ENCODE results near the gene TBC1D4. TPM values are rescaled to one million over a fixed set of nuclear protein-coding genes. Genes with fewer than 3 reads are reported as not detected.

Gene TBC1D4
- total and polyA plus RNA-seq, 2 experiments from 2014 or later, result 5.5 to 13.5 TPM

- no peak overlapping the region for H2AFZ ChIP-seq
- in situ Hi-C loops (cut with MboI), result no loop called here
- H3K4me3 ChIP-seq, result no peak overlapping the region
- H3F3A ChIP-seq (ENCODE audit: insufficient read depth), result no peaks in the 10 kb centered on the region
- H3K27me3 ChIP-seq (replicated peaks; ENCODE audit: insufficient read depth), result no peaks in the 10 kb centered on the region
- no peaks in the 10 kb centered on the region for H4K20me1 ChIP-seq (ENCODE audit: insufficient read depth)
- H3K9me3 ChIP-seq (ENCODE audit: low read depth), result no peaks in the 10 kb centered on the region
- no peak for DNase-seq
- H3K4me2 ChIP-seq (ENCODE audit: unreplicated experiment), result no peak overlapping the region
- H3K4me1 ChIP-seq (ENCODE audit: insufficient read depth), result no peaks in the 10 kb centered on the region
- H3K36me3 ChIP-seq (ENCODE audit: low read depth), result peaks cover 10% of the 10 kb centered on the region; the same call in 1 of the 2 replicates
- no peak overlapping the region for H3K9ac ChIP-seq
- H3K27ac ChIP-seq, result no peak overlapping the region
- WGBS, 2 experiments (ENCODE audit: low coverage in 1 of 2, low lambda C conversion rate in 2 of 2, missing lambda C conversion rate in 2 of 2), result 95 to 100% methylated on average over 2 of the region's 2 CpGs
- H3K9me2 ChIP-seq (ENCODE audit: insufficient read depth), result no peaks in the 10 kb centered on the region
- TF ChIP-seq EZH2phosphoT487 (IDR thresholded peaks at IDR 0.05; ENCODE audit: insufficient read depth, low read depth) (no peak), EZH2 (IDR thresholded peaks at IDR 0.05; ENCODE audit: insufficient read depth, poor library complexity, severe bottlenecking) (no peak)
- no peaks in the 10 kb centered on the region for H3K79me2 ChIP-seq (ENCODE audit: insufficient read depth)
Observed at GRCh38 chr13:75330770-75331169, 151.2 kb downstream of the TBC1D4 start.

GRCh38 chr13:75329723-75330122 lies 152.2 kb downstream of the TBC1D4 start:
- no peaks in the 10 kb centered on the region for H3K9me2 ChIP-seq (ENCODE audit: insufficient read depth)
- in situ Hi-C loops (cut with MboI), result no loop called here
- H3K36me3 ChIP-seq (ENCODE audit: low read depth), result peaks cover 6% of the 10 kb centered on the region; the same call in 1 of the 2 replicates
- H4K20me1 ChIP-seq (ENCODE audit: insufficient read depth), result no peaks in the 10 kb centered on the region
- no peaks in the 10 kb centered on the region for H3K4me1 ChIP-seq (ENCODE audit: insufficient read depth)
- no peaks in the 10 kb centered on the region for H3K27me3 ChIP-seq (replicated peaks; ENCODE audit: insufficient read depth)
- no peak overlapping the region for H3K4me2 ChIP-seq (ENCODE audit: unreplicated experiment)
- H3K27ac ChIP-seq, result no peak overlapping the region
- H3K9me3 ChIP-seq (ENCODE audit: low read depth), result no peaks in the 10 kb centered on the region
- H3K4me3 ChIP-seq, result no peak overlapping the region
- no peak for DNase-seq
- H3K79me2 ChIP-seq (ENCODE audit: insufficient read depth), result no peaks in the 10 kb centered on the region
- no peaks in the 10 kb centered on the region for H3F3A ChIP-seq (ENCODE audit: insufficient read depth)
- H3K9ac ChIP-seq, result no peak overlapping the region
- WGBS, 2 experiments (ENCODE audit: low coverage in 1 of 2, low lambda C conversion rate in 2 of 2, missing lambda C conversion rate in 2 of 2), result 93 to 96% methylated on average over 5 of the region's 5 CpGs
- no peak overlapping the region for H2AFZ ChIP-seq
- TF ChIP-seq EZH2phosphoT487 (IDR thresholded peaks at IDR 0.05; ENCODE audit: insufficient read depth, low read depth) (no peak), EZH2 (IDR thresholded peaks at IDR 0.05; ENCODE audit: insufficient read depth, poor library complexity, severe bottlenecking) (no peak)

GRCh38 chr13:75329097-75329496 lies 152.9 kb downstream of the TBC1D4 start:
- WGBS, 2 experiments (ENCODE audit: low coverage in 1 of 2, low lambda C conversion rate in 2 of 2, missing lambda C conversion rate in 2 of 2), result 31 to 56% methylated on average over 3 to 5 of the region's 5 CpGs
- Histone ChIP-seq H3K4me1 (ENCODE audit: insufficient read depth) (no peaks in the 10 kb centered on the region), H3K9ac (no peak overlapping the region), H3K4me2 (ENCODE audit: unreplicated experiment) (no peak overlapping the region), H4K20me1 (ENCODE audit: insufficient read depth) (no peaks in the 10 kb centered on the region), H3K27me3 (replicated peaks; ENCODE audit: insufficient read depth) (no peaks in the 10 kb centered on the region), H3K4me3 (no peak overlapping the region), H3K27ac (no peak overlapping the region), H2AFZ (no peak overlapping the region), H3K36me3 (ENCODE audit: low read depth) (peaks cover 6% of the 10 kb centered on the region; the same call in 1 of the 2 replicates), H3F3A (ENCODE audit: insufficient read depth) (no peaks in the 10 kb centered on the region), H3K79me2 (ENCODE audit: insufficient read depth) (no peaks in the 10 kb centered on the region), H3K9me3 (ENCODE audit: low read depth) (no peaks in the 10 kb centered on the region), H3K9me2 (ENCODE audit: insufficient read depth) (no peaks in the 10 kb centered on the region)
- in situ Hi-C loops (cut with MboI), result no loop called here
- no peak for DNase-seq
- TF ChIP-seq EZH2phosphoT487 (IDR thresholded peaks at IDR 0.05; ENCODE audit: insufficient read depth, low read depth) (no peak), EZH2 (IDR thresholded peaks at IDR 0.05; ENCODE audit: insufficient read depth, poor library complexity, severe bottlenecking) (no peak)

GRCh38 chr13:75327135-75327510 lies 154.8 kb downstream of the TBC1D4 start:
- Histone ChIP-seq H3K27ac (no peak overlapping the region), H3K9me3 (ENCODE audit: low read depth) (no peaks in the 10 kb centered on the region), H3K27me3 (replicated peaks; ENCODE audit: insufficient read depth) (no peaks in the 10 kb centered on the region), H4K20me1 (ENCODE audit: insufficient read depth) (no peaks in the 10 kb centered on the region), H3K9me2 (ENCODE audit: insufficient read depth) (no peaks in the 10 kb centered on the region), H3K9ac (no peak overlapping the region), H3K4me1 (ENCODE audit: insufficient read depth) (no peaks in the 10 kb centered on the region), H3K36me3 (ENCODE audit: low read depth) (no peaks in the 10 kb centered on the region; the same call in 1 of the 2 replicates), H3K79me2 (ENCODE audit: insufficient read depth) (no peaks in the 10 kb centered on the region), H3F3A (ENCODE audit: insufficient read depth) (no peaks in the 10 kb centered on the region), H3K4me2 (ENCODE audit: unreplicated experiment) (no peak overlapping the region), H2AFZ (no peak overlapping the region), H3K4me3 (no peak overlapping the region)
- no peak for DNase-seq
- TF ChIP-seq EZH2phosphoT487 (IDR thresholded peaks at IDR 0.05; ENCODE audit: insufficient read depth, low read depth) (no peak), EZH2 (IDR thresholded peaks at IDR 0.05; ENCODE audit: insufficient read depth, poor library complexity, severe bottlenecking) (no peak)
- in situ Hi-C loops (cut with MboI), result no loop called here
- WGBS, 2 experiments (ENCODE audit: low coverage in 1 of 2, low lambda C conversion rate in 2 of 2, missing lambda C conversion rate in 2 of 2), result 91 to 96% methylated on average over 3 of the region's 3 CpGs

Data from GM23248 (cell line).